ENCODE data around the gene FER.

DNA sequence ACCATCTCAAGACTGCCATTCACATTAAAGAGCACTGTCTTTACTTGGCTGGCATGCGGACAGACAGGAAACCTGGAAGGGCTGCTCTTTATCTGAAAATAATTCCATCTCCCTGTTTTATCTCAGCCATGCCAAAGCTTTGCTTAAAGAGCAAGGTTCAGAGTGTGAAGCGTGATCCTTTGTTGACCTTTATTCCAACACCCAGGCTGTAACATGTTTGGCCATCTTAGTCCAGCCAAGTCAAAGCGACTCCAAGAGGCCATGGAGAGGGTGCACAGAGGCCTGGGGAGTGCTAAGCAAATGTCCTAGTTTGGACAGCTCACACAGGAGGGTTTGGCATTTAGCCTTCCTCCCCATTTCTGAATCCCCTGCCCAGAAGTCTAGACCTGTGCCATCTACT is 467.3 kb downstream of the FER start:
- TF ChIP-seq, protein P1, sequence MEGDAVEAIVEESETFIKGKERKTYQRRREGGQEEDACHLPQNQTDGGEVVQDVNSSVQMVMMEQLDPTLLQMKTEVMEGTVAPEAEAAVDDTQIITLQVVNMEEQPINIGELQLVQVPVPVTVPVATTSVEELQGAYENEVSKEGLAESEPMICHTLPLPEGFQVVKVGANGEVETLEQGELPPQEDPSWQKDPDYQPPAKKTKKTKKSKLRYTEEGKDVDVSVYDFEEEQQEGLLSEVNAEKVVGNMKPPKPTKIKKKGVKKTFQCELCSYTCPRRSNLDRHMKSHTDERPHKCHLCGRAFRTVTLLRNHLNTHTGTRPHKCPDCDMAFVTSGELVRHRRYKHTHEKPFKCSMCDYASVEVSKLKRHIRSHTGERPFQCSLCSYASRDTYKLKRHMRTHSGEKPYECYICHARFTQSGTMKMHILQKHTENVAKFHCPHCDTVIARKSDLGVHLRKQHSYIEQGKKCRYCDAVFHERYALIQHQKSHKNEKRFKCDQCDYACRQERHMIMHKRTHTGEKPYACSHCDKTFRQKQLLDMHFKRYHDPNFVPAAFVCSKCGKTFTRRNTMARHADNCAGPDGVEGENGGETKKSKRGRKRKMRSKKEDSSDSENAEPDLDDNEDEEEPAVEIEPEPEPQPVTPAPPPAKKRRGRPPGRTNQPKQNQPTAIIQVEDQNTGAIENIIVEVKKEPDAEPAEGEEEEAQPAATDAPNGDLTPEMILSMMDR (IDR thresholded peaks at IDR 0.05) = no peak
- TF ChIP-seq POLR2A (IDR thresholded peaks at IDR 0.05) = no peak
